Measurements from ENCODE around the gene VMP1. TPM values are rescaled to one million over a fixed set of nuclear protein-coding genes. Genes with fewer than 3 reads are reported as not detected.
"Not testable (repeated sequence)": the region's sequence is repeated elsewhere in the genome, so short reads cannot be mapped to it uniquely, and the experiment has no call there.

The VMP1 gene
- total RNA-seq, 2 donors from 2014 or later: 236 to 324 TPM

GRCh38 chr17:59790910-59791309 is 83.5 kb downstream of the VMP1 start:
- DNase-seq: no peak
- no peak for ATAC-seq (replicated peaks in 1 of 2)
- Mint-ChIP-seq H3K4me3 (no peak overlapping the region), H3K36me3 (ENCODE audit: insufficient read depth in 2 of 2) (peaks cover 7 to 16% of the 10 kb centered on the region in 2 donors), H3K9me3 (no peaks in the 10 kb centered on the region), H3K27me3 (ENCODE audit: low read depth) (no peaks in the 10 kb centered on the region), H3K27ac (peak overlapping the region; percentile 36), H3K4me1 (ENCODE audit: low read depth) (peaks cover 62% of the 10 kb centered on the region)

GRCh38 chr17:59791603-59792457 is 84.4 kb downstream of the VMP1 start:
- no peak for DNase-seq
- H3K27me3 Mint-ChIP-seq (ENCODE audit: low read depth): no peaks in the 10 kb centered on the region
- peaks cover 5 to 19% of the 10 kb centered on the region in 2 donors for H3K36me3 Mint-ChIP-seq (ENCODE audit: insufficient read depth in 2 of 2)
- H3K27ac Mint-ChIP-seq: peak overlapping the region; percentile 97
- no peaks in the 10 kb centered on the region for H3K9me3 Mint-ChIP-seq
- H3K4me1 Mint-ChIP-seq (ENCODE audit: low read depth): peaks cover 57% of the 10 kb centered on the region
- no peak for ATAC-seq (replicated peaks in 1 of 2)
- H3K4me3 Mint-ChIP-seq: no peak overlapping the region

GRCh38 chr17:59792458-59792823 is 85.0 kb downstream of the VMP1 start:
- DNase-seq; H3K4me3 Mint-ChIP-seq; H3K9me3 Mint-ChIP-seq; ATAC-seq (replicated peaks in 1 of 2); H3K27me3 Mint-ChIP-seq (ENCODE audit: low read depth): not testable (repeated sequence)
- peak overlapping the region; percentile 97 for H3K27ac Mint-ChIP-seq
- peaks cover 5 to 19% of the 10 kb centered on the region in 2 donors for H3K36me3 Mint-ChIP-seq (ENCODE audit: insufficient read depth in 2 of 2)
- H3K4me1 Mint-ChIP-seq (ENCODE audit: low read depth): peaks cover 53% of the 10 kb centered on the region

- H3K4me3 Mint-ChIP-seq: no peak overlapping the region
- no peaks in the 10 kb centered on the region for H3K9me3 Mint-ChIP-seq
- no peak for ATAC-seq (replicated peaks in 1 of 2)
- H3K36me3 Mint-ChIP-seq (ENCODE audit: insufficient read depth in 2 of 2): peaks cover 5 to 19% of the 10 kb centered on the region in 2 donors
- no peak for DNase-seq
- peaks cover 57% of the 10 kb centered on the region for H3K4me1 Mint-ChIP-seq (ENCODE audit: low read depth)
- H3K27ac Mint-ChIP-seq: no peak overlapping the region
- H3K27me3 Mint-ChIP-seq (ENCODE audit: low read depth): no peaks in the 10 kb centered on the region
Measured at GRCh38 chr17:59793205-59793604, 85.8 kb downstream of the VMP1 start.

GRCh38 chr17:59796138-59796537 is 88.7 kb downstream of the VMP1 start:
- Mint-ChIP-seq H3K4me1 (ENCODE audit: low read depth) (peaks cover 37% of the 10 kb centered on the region), H3K27ac (peak overlapping the region; percentile 45), H3K27me3 (ENCODE audit: low read depth) (no peaks in the 10 kb centered on the region), H3K36me3 (ENCODE audit: insufficient read depth in 2 of 2) (peaks cover 3 to 17% of the 10 kb centered on the region in 2 donors), H3K9me3 (no peaks in the 10 kb centered on the region), H3K4me3 (peak overlapping the region in 1 of 2 donors; percentile 25)
- DNase-seq: no peak
- no peak for ATAC-seq (replicated peaks in 1 of 2)

- H3K4me1 Mint-ChIP-seq (ENCODE audit: low read depth): peaks cover 32% of the 10 kb centered on the region
- H3K27ac Mint-ChIP-seq: peak overlapping the region; percentile 45
- DNase-seq: no peak
- no peak overlapping the region for H3K4me3 Mint-ChIP-seq
- no peak for ATAC-seq (replicated peaks in 1 of 2)
- H3K27me3 Mint-ChIP-seq (ENCODE audit: low read depth): no peaks in the 10 kb centered on the region
- H3K9me3 Mint-ChIP-seq: no peaks in the 10 kb centered on the region
- peaks cover 1 to 13% of the 10 kb centered on the region in 2 donors for H3K36me3 Mint-ChIP-seq (ENCODE audit: insufficient read depth in 2 of 2)
Measured at GRCh38 chr17:59796785-59797205, 89.3 kb downstream of the VMP1 start.

- H3K27ac Mint-ChIP-seq: peak overlapping the region; percentile 95
- no peaks in the 10 kb centered on the region for H3K27me3 Mint-ChIP-seq (ENCODE audit: low read depth)
- no peak for DNase-seq
- H3K9me3 Mint-ChIP-seq: no peaks in the 10 kb centered on the region
- peaks cover 1 to 9% of the 10 kb centered on the region in 2 donors for H3K36me3 Mint-ChIP-seq (ENCODE audit: insufficient read depth in 2 of 2)
- ATAC-seq (replicated peaks in 1 of 2): peak in 1 of 2 donors; percentile 3
- H3K4me1 Mint-ChIP-seq (ENCODE audit: low read depth): peaks cover 32% of the 10 kb centered on the region
- H3K4me3 Mint-ChIP-seq: peak overlapping the region in 1 of 2 donors; percentile 65
Measured at GRCh38 chr17:59798111-59798510, 90.7 kb downstream of the VMP1 start.

- ATAC-seq (replicated peaks in 1 of 2) (peak; percentile 62 to 69), DNase-seq (no peak)
- no peak overlapping the region for H3K4me3 Mint-ChIP-seq
- H3K9me3 Mint-ChIP-seq: no peaks in the 10 kb centered on the region
- no peak overlapping the region for H3K27ac Mint-ChIP-seq
- H3K36me3 Mint-ChIP-seq (ENCODE audit: insufficient read depth in 2 of 2): peaks cover 0 to 4% of the 10 kb centered on the region in 2 donors
- H3K4me1 Mint-ChIP-seq (ENCODE audit: low read depth): peaks cover 35% of the 10 kb centered on the region
- H3K27me3 Mint-ChIP-seq (ENCODE audit: low read depth): no peaks in the 10 kb centered on the region
Measured at GRCh38 chr17:59800530-59800942, 93.1 kb downstream of the VMP1 start.

GRCh38 chr17:59802160-59802559 is 94.7 kb downstream of the VMP1 start:
- Mint-ChIP-seq H3K9me3 (no peaks in the 10 kb centered on the region), H3K36me3 (ENCODE audit: insufficient read depth in 2 of 2) (no peaks in the 10 kb centered on the region), H3K4me1 (ENCODE audit: low read depth) (peaks cover 29% of the 10 kb centered on the region), H3K27ac (no peak overlapping the region), H3K4me3 (no peak overlapping the region), H3K27me3 (ENCODE audit: low read depth) (no peaks in the 10 kb centered on the region)
- ATAC-seq (replicated peaks in 1 of 2): no peak
- DNase-seq: no peak

- Mint-ChIP-seq H3K4me1 (ENCODE audit: low read depth) (peaks cover 10% of the 10 kb centered on the region), H3K27me3 (ENCODE audit: low read depth) (no peaks in the 10 kb centered on the region), H3K27ac (no peak overlapping the region), H3K36me3 (ENCODE audit: insufficient read depth in 2 of 2) (peaks cover 0 to 6% of the 10 kb centered on the region in 2 donors), H3K4me3 (no peak overlapping the region), H3K9me3 (no peaks in the 10 kb centered on the region)
- no peak for DNase-seq
- ATAC-seq (replicated peaks in 1 of 2): no peak
Measured at GRCh38 chr17:59804901-59805465, 97.5 kb downstream of the VMP1 start.

- not testable (repeated sequence) for H3K9me3 Mint-ChIP-seq; H3K36me3 Mint-ChIP-seq (ENCODE audit: insufficient read depth in 2 of 2); H3K27ac Mint-ChIP-seq; ATAC-seq (replicated peaks in 1 of 2); DNase-seq; H3K4me3 Mint-ChIP-seq; H3K4me1 Mint-ChIP-seq (ENCODE audit: low read depth); H3K27me3 Mint-ChIP-seq (ENCODE audit: low read depth)
Measured at GRCh38 chr17:59806322-59806721, 98.9 kb downstream of the VMP1 start.

GRCh38 chr17:59807892-59808509 is 100.5 kb downstream of the VMP1 start:
- Mint-ChIP-seq H3K27ac (peak overlapping the region; percentile 65), H3K9me3 (no peaks in the 10 kb centered on the region)

GRCh38 chr17:59810894-59811153 is 103.4 kb downstream of the VMP1 start:
- Mint-ChIP-seq H3K27ac (no peak overlapping the region), H3K36me3 (ENCODE audit: insufficient read depth in 2 of 2) (peaks cover 6 to 18% of the 10 kb centered on the region in 2 donors), H3K4me1 (ENCODE audit: low read depth) (peaks cover 14% of the 10 kb centered on the region), H3K27me3 (ENCODE audit: low read depth) (no peaks in the 10 kb centered on the region), H3K4me3 (no peak overlapping the region), H3K9me3 (no peaks in the 10 kb centered on the region)
- no peak for DNase-seq
- no peak for ATAC-seq (replicated peaks in 1 of 2)

More at GRCh38 chr17:59807892-59808509, 100.5 kb downstream of the VMP1 start:
- Mint-ChIP-seq H3K27me3 (ENCODE audit: low read depth) (no peaks in the 10 kb centered on the region), H3K4me1 (ENCODE audit: low read depth) (peaks cover 15% of the 10 kb centered on the region), H3K36me3 (ENCODE audit: insufficient read depth in 2 of 2) (peaks cover 5 to 16% of the 10 kb centered on the region in 2 donors), H3K4me3 (no peak overlapping the region)
- ATAC-seq (replicated peaks in 1 of 2) (no peak), DNase-seq (no peak)
